ENCODE measurements around the gene HERC6.

DNA sequence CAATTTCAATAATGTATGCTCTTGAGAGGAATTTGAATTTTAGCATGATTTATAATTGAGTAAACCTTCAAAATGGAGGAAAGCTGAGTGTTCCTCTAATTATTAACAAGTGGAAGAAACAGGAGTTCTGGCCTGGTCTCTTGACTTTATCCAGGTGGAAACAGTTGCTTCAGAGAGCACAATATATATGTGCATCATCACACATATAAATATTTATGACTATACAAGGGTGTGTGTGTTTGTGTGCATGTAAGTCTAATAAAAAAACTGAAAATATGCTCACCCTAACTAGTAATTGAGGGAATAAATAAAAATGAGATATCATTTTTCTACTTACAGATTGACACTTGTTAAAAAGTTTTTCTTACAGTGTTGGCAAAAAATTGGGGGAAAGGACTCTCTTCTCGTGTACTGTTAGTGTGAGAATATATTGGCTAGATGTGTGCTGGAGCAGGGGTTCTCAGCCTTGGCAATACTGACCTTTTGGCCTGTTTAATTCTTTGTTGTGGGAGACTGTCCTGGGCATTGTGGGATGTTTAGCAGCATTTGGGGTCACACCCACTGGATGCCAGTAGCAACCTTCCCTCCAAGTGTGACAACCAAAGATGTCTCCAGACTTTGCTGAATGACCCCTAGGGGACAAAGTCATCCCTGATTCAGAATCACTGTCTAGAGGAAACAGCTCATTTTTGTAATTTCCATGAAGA lies 57.5 kb downstream of the HERC6 start:
- TF ChIP-seq, protein P1, sequence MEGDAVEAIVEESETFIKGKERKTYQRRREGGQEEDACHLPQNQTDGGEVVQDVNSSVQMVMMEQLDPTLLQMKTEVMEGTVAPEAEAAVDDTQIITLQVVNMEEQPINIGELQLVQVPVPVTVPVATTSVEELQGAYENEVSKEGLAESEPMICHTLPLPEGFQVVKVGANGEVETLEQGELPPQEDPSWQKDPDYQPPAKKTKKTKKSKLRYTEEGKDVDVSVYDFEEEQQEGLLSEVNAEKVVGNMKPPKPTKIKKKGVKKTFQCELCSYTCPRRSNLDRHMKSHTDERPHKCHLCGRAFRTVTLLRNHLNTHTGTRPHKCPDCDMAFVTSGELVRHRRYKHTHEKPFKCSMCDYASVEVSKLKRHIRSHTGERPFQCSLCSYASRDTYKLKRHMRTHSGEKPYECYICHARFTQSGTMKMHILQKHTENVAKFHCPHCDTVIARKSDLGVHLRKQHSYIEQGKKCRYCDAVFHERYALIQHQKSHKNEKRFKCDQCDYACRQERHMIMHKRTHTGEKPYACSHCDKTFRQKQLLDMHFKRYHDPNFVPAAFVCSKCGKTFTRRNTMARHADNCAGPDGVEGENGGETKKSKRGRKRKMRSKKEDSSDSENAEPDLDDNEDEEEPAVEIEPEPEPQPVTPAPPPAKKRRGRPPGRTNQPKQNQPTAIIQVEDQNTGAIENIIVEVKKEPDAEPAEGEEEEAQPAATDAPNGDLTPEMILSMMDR (conservative IDR thresholded peaks at IDR 0.05): no peak
- no peak for TF ChIP-seq ZFX (IDR thresholded peaks at IDR 0.05)

All from C4-2B (cell line).